IMR-90 (cell line): ENCODE measurements around the gene SUB1.

ENCODE experiments used
- BHLHE40 ChIP-seq: fragments of 150-350 bp; IDR thresholded peaks from 2 replicates; pipeline ENCODE4 v1.6.1; 2016; ENCODE audit warnings: mild to moderate bottlenecking, low read depth, low read length
- CEBPB ChIP-seq: IDR thresholded peaks from 2 replicates; pipeline ENCODE4 v1.6.1; 2012; ENCODE audit warnings: low read depth, low read length, improper control_type of control experiment
- CTCF ChIP-seq: conservative IDR thresholded peaks from 2 replicates; pipeline ENCODE4 v1.5.1; 2012; ENCODE audit warnings: mild to moderate bottlenecking, low read depth, low read length, improper control_type of control experiment
- MAFK ChIP-seq: IDR thresholded peaks from 2 replicates; pipeline ENCODE4 v1.6.1; 2012; ENCODE audit warnings: low read depth, low read length, improper control_type of control experiment
- MAZ ChIP-seq: IDR thresholded peaks from 2 replicates; pipeline ENCODE4 v1.6.1; 2012; ENCODE audit warnings: low read depth, mild to moderate bottlenecking, low read length, improper control_type of control experiment, moderate library complexity, borderline replicate concordance
- MXI1 ChIP-seq: IDR thresholded peaks from 2 replicates; pipeline ENCODE4 v1.6.1; 2012; ENCODE audit warnings: low read depth, mild to moderate bottlenecking, low read length, moderate library complexity, borderline replicate concordance
- POLR2A ChIP-seq: IDR thresholded peaks from 2 replicates; pipeline ENCODE4 v1.6.1; 2012; ENCODE audit warnings: mild to moderate bottlenecking, low read depth, low read length
- RFX5 ChIP-seq: IDR thresholded peaks from 2 replicates; pipeline ENCODE4 v1.8.0; 2012; ENCODE audit warnings: low read depth, mild to moderate bottlenecking, low read length, moderate library complexity
- USF2 ChIP-seq: fragments of 150-350 bp; IDR thresholded peaks from 2 replicates; pipeline ENCODE4 v1.6.1; 2017; ENCODE audit warnings: mild to moderate bottlenecking, antibody characterized with exemption, low read length, low read depth

GRCh38 chr5:32605766-32606152 lies 20.4 kb downstream of the SUB1 start:
- TF ChIP-seq CTCF (no peak), POLR2A (no peak), USF2 (no peak), MAFK (no peak), RFX5 (no peak), CEBPB (no peak), BHLHE40 (no peak), MXI1 (no peak), MAZ (no peak)
